AG04449 (cell line): ENCODE data around the gene IDH1.

ENCODE experiments used
- CTCF ChIA-PET: fragments of 350-600 bp; formaldehyde crosslinking; extraction: SDS; loops from one replicate; lab custom pipeline; 2021; ENCODE audit warnings: antibody characterized with exemption; lab: Yijun Ruan, JAX
- POLR2A ChIA-PET: fragments of 400-600, 350-600 bp; formaldehyde crosslinking; extraction: SDS; loops from one replicate; lab custom pipeline; 2020; ENCODE audit warnings: antibody characterized with exemption, inconsistent platforms; lab: Yijun Ruan, JAX
- DNase-seq: peaks from one replicate; pipeline ENCODE4 v3.0.0-alpha.2; 2010; ENCODE audit warnings: low read depth, low spot score
- H3K4me3 ChIP-seq: 2 replicates; pipeline ENCODE4 v1.5.1; 2011; ENCODE audit warnings: low read depth, mild to moderate bottlenecking, control low read depth, low read length
- TF ChIP-seq, protein P1 (sequence below): IDR thresholded peaks from one replicate; pipeline ENCODE4 v1.5.1; 2011; ENCODE audit warnings: mild to moderate bottlenecking, moderate library complexity, low read length, control low read depth, inconsistent platforms; ENCODE audit not compliant: insufficient read depth; ENCODE audit errors: missing control alignments

IDH1 gene

DNA sequence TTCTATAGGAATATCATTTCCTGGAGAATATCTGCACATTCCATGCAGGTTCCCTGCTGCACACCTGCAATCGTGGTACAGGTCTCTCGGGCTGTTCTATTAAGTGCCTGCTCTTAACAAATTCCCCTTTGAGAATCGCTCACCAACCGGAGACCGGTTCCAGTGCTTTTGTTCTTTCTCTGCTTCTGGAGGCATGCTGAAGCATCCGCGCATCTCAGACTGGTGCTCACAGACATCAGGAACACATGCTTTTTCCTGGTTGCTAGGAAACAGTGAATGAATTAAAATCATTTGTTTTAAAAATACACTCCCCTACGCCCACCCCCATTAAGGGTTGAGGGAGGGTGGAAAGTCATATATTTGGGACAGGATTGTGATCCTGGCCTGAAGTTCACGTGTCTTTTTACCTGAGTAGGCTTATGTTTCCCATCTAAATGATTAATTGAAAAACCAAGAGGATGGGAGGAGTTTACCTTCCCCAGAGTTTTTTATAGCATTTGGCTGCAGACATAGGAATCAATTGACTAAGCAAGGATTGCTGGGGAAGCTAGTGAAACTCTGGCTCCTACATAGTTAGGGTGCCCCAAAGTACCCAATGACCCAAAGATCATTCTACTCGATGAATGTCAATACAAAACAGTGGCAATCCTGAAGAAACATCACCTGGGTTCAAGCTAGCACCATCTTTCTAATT lies 64.9 kb downstream of the IDH1 start, which contains the start of gene C2orf80:
Gene C2orf80, minus strand, starts transcription at position 221 of the 694 bp plus-strand sequence. CDS start 3,044 bp downstream, outside the sequence.
- no peak for DNase-seq
- H3K4me3 ChIP-seq: no peak within 1 kb of the TSS
- ChIA-PET CTCF (interaction anchor here (2.3 kb wide), 1 partner anchor 14 kb away, joined by 9 read pairs; no protein-coding TSS in a partner anchor), POLR2A (no interaction called here)
- TF ChIP-seq, protein P1, sequence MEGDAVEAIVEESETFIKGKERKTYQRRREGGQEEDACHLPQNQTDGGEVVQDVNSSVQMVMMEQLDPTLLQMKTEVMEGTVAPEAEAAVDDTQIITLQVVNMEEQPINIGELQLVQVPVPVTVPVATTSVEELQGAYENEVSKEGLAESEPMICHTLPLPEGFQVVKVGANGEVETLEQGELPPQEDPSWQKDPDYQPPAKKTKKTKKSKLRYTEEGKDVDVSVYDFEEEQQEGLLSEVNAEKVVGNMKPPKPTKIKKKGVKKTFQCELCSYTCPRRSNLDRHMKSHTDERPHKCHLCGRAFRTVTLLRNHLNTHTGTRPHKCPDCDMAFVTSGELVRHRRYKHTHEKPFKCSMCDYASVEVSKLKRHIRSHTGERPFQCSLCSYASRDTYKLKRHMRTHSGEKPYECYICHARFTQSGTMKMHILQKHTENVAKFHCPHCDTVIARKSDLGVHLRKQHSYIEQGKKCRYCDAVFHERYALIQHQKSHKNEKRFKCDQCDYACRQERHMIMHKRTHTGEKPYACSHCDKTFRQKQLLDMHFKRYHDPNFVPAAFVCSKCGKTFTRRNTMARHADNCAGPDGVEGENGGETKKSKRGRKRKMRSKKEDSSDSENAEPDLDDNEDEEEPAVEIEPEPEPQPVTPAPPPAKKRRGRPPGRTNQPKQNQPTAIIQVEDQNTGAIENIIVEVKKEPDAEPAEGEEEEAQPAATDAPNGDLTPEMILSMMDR: no peak

DNA sequence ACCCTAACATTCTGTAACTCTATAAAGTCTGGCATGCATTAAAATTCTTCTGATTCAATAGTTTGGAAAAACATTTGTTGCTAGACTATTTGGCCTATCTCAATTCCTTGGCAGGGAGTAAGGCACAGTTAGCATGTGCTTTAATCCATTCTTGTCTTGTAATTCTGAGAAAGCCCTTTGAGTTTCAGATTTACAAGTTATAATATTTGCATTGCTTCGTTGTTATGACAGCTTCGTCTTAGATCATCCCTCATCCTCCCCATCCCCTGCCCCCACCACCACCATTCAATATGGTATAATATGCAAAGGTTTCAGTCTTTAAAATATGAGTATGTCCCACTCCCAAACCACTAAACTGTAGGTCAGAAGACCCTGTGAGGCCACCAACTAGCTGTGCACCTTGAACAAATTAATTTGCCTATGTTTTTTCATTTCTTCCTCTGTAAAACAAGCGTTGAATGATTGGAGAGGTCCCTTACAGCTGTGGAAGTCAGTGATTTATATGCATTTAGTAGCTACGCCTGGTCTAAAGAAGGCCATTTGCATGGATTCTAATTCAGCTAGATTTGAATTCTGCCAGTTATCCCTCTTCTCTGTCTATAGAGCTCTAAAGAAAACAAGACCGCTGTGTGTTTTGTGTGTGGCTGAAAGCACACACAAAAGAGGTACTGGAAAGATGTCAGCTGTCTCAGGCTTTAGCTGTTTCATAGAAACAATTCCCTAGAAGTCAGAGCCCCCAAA lies 65.6 kb downstream of the IDH1 start:
- POLR2A ChIA-PET: no interaction called here
- TF ChIP-seq, protein P1: no peak
- no peak overlapping the region for H3K4me3 ChIP-seq
- no peak for DNase-seq
- CTCF ChIA-PET: interaction anchor here (0.9 to 2.3 kb wide), 2 partner anchors 14 to 60 kb away, joined by 3 to 9 read pairs; no protein-coding TSS in a partner anchor

DNA sequence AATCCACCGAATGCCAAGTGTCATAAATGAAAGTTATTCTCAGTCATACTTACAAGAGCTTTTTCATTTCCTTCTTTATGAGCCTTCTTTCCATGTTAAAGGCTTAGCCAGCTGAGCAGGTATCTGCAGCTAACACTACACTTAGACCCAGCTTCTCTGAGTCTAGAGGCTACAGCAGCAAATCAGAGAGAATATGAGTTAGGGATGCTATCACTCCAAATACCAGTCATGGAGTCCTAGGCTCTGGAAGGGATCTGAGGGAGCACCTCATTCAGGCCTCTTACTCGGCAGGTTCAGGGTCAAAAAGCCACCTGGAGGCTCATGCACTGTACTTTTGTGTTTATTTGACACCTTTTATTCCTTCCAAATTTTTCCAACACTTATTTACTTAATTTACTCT lies 68.0 kb downstream of the IDH1 start:
- no peak for DNase-seq
- H3K4me3 ChIP-seq: no peak overlapping the region
- ChIA-PET POLR2A (no interaction called here), CTCF (interaction anchor here (4.3 kb wide), 1 partner anchor 11 kb away, joined by 28 read pairs; no protein-coding TSS in a partner anchor)
- TF ChIP-seq, protein P1: no peak

DNA sequence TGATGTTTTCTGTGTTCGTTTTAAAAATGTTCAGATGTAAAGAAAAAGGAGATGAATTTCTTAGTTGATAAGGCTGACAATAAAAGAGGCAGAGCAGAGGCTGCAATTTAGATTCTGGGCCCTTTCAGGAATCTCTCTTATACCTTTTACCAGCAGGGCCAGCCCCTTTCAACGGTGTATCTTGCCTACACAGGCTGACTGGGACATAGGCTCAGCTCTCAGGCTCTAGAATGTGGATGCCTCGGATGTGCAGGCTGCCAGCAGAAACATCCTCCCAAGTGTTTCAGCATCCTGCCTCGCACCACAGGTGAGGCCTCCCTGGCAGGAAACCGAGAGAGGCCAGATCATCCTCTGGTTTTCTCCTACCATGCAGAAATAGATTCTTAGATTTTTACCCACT lies 68.4 kb downstream of the IDH1 start:
- POLR2A ChIA-PET: no interaction called here
- no peak for DNase-seq

More for the DNA sequence above, 68.4 kb downstream of the IDH1 start:
- CTCF ChIA-PET: interaction anchor here (4.3 kb wide), 1 partner anchor 11 kb away, joined by 28 read pairs; no protein-coding TSS in a partner anchor
- TF ChIP-seq, protein P1: no peak
- no peak overlapping the region for H3K4me3 ChIP-seq
